Cardiac muscle cell (in vitro differentiated cells and primary cell): ENCODE data around the gene ST3GAL3. TPM values are rescaled to one million over a fixed set of nuclear protein-coding genes. Genes with fewer than 3 reads are reported as not detected.

Experiments
- DNase-seq, 2 donors: peaks; one replicate each; pipeline versions ENCODE4 v3.0.0 to v3.0.0-alpha.2; 2010 to 2017; ENCODE audit warnings: low read depth in 1 of 2, low spot score in 1 of 2
- H3K27ac ChIP-seq: fragments of 200-600 bp; sonication (generic); 2 replicates; pipeline ENCODE4 v1.5.1; 2016
- H3K27me3 ChIP-seq: fragments of 200-600 bp; sonication (generic); 2 replicates; pipeline ENCODE4 v1.6.0; 2016; ENCODE audit warnings: control low read depth
- H3K36me3 ChIP-seq: fragments of 200-600 bp; sonication (generic); 2 replicates; pipeline ENCODE4 v1.5.1; 2016; ENCODE audit warnings: control low read depth
- H3K4me1 ChIP-seq: fragments of 200-600 bp; sonication (generic); 2 replicates; pipeline ENCODE4 v1.8.1; 2017; ENCODE audit warnings: low read depth, mild to moderate bottlenecking, mixed run types
- H3K4me3 ChIP-seq: fragments of 200-600 bp; sonication (generic); 2 replicates; pipeline ENCODE4 v1.5.1; 2016; ENCODE audit warnings: mild to moderate bottlenecking
- H3K9me3 ChIP-seq: fragments of 200-600 bp; sonication (generic); 2 replicates; pipeline ENCODE4 v1.5.1; 2017; ENCODE audit warnings: low read depth, mild to moderate bottlenecking, control low read depth
- CTCF ChIP-seq: IDR thresholded peaks from 2 replicates; pipeline ENCODE4 v1.5.1; 2012; ENCODE audit warnings: low read depth, mild to moderate bottlenecking, low read length
- polyA plus RNA-seq: library from polyadenylated mRNA; unstranded; fragments of >200 nt; fragmentation: Nextera tagmentation; extraction: Ambion mirVana; gene quantifications from 2 replicates; pipeline ENCODE4 v1.2.1, GENCODE V29; 2016
- total RNA-seq: library from RNA; depleted of rRNA; stranded (reverse); fragments of >200 nt; gene quantifications from 2 replicates; pipeline ENCODE4 v1.2.3, GENCODE V29; 2016

Gene ST3GAL3
- total and polyA plus RNA-seq, 2 experiments from 2014 or later: 34.7 to 35.7 TPM

GRCh38 chr1:43668956-43669355 lies 38.4 kb upstream of the ST3GAL3 start:
- no peak overlapping the region for H3K27ac ChIP-seq
- no peaks in the 10 kb centered on the region for H3K9me3 ChIP-seq
- no peaks in the 10 kb centered on the region for H3K4me1 ChIP-seq
- H3K36me3 ChIP-seq: peaks cover 84% of the 10 kb centered on the region
- DNase-seq: no peak
- TF ChIP-seq CTCF: no peak
- no peaks in the 10 kb centered on the region for H3K27me3 ChIP-seq
- no peak overlapping the region for H3K4me3 ChIP-seq

- Histone ChIP-seq H3K4me3 (no peak overlapping the region), H3K9me3 (no peaks in the 10 kb centered on the region), H3K4me1 (no peaks in the 10 kb centered on the region), H3K36me3 (peaks cover 78% of the 10 kb centered on the region), H3K27ac (no peak overlapping the region), H3K27me3 (no peaks in the 10 kb centered on the region)
- DNase-seq: no peak
- TF ChIP-seq CTCF: no peak
Measured at GRCh38 chr1:43669878-43670277, 37.5 kb upstream of the ST3GAL3 start.

- no peak for TF ChIP-seq CTCF
- no peak overlapping the region for H3K27ac ChIP-seq
Measured at GRCh38 chr1:43671193-43671592, 36.1 kb upstream of the ST3GAL3 start.

GRCh38 chr1:43671626-43672330 lies 35.6 kb upstream of the ST3GAL3 start:
- TF ChIP-seq CTCF: no peak
- Histone ChIP-seq H3K9me3 (no peaks in the 10 kb centered on the region), H3K4me3 (no peak overlapping the region), H3K27ac (no peak overlapping the region), H3K36me3 (peaks cover 68% of the 10 kb centered on the region), H3K27me3 (no peaks in the 10 kb centered on the region), H3K4me1 (no peaks in the 10 kb centered on the region)
- peak in 1 of 2 donors; percentile 89 for DNase-seq

More at GRCh38 chr1:43671193-43671592, 36.1 kb upstream of the ST3GAL3 start:
- Histone ChIP-seq H3K36me3 (peaks cover 71% of the 10 kb centered on the region), H3K4me3 (no peak overlapping the region), H3K27me3 (no peaks in the 10 kb centered on the region), H3K4me1 (no peaks in the 10 kb centered on the region), H3K9me3 (no peaks in the 10 kb centered on the region)
- DNase-seq: peak in 1 of 2 donors; percentile 20

GRCh38 chr1:43673261-43673660 lies 34.1 kb upstream of the ST3GAL3 start:
- no peak for TF ChIP-seq CTCF
- Histone ChIP-seq H3K36me3 (peaks cover 59% of the 10 kb centered on the region), H3K4me1 (no peaks in the 10 kb centered on the region), H3K27me3 (no peaks in the 10 kb centered on the region), H3K4me3 (no peak overlapping the region), H3K27ac (no peak overlapping the region), H3K9me3 (no peaks in the 10 kb centered on the region)
- DNase-seq: no peak
